HG02588 (cell line): Measurements from ENCODE around the gene SLC38A8.

Experiments
- ATAC-seq: cut with Tn5 transposase; IDR thresholded peaks from one replicate; pipeline ENCODE4 v1.9.1; 2021; ENCODE audit warnings: mild to moderate bottlenecking, moderate library complexity; ENCODE audit not compliant: unreplicated experiment

The SLC38A8 gene

DNA sequence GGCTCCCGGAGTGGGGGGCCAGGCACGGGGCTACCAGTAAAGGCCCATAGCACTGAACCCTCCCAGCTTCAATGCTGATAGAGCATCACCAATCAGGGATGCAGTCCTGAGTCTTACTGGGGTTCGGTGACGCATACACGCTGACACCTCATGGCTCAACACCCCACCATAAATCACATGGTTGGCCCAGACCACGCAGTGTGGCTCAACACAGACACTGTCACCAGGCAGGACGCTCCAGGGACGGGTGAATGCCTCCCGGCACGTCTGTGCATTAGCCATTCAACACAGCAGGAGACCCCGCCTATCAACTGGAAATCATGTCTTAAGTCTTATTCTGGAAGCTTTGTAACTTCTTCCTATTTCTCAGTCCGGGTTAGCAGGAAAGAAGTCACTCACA lies 39.6 kb downstream of the SLC38A8 start:
- no peak for ATAC-seq

DNA sequence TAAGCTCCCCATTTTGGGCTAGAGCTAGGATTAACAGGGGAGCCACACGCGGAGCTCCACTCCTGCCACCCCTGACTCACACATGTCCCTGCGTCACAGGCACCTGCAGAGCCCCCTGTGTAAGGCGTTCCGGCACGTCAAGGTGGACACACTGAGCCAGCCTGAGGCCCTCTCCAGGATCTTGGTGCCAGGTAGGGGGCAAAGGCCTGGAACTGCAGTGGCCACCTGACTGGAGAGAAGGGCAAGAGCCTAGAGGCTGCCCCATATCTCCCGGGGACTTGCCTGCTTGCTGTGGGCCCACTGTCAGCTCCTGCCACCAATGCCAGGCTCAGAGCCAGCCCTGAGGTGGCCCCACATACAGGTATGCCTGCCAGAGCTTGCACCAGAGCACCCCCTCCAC lies 40.9 kb downstream of the SLC38A8 start:
- ATAC-seq: no peak

DNA sequence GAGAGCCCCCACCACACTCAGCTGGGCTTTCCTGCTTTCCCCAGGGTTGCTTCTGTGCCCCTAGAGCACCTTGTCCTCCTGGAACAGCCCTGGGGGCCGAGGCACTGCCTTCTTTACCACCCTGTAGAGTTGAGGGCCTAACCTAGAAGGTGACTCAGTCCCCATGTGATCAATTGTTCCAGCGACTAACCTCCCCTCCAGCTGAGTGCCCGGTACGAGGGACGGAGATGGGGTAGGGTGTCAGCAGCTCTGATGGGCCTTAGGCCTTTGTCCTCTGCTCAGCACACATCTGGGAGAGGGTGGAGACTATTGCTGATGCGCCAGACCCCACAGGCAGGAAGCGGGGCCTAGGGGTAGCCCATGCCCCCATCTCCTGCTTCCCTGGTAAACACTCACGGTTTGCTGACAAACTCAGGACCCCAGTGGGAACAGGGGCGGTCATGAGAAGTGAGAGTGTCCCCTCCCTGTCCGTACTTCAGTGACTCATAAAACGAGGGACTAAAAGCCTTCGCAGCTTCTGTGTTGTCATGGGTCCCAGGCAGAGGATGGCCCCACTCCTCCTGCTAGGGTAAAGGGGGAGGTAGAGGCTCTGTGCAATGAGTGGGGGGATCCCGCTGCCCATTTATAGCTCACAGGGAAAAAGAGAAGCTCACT lies 41.5 kb downstream of the SLC38A8 start:
- ATAC-seq: no peak

DNA sequence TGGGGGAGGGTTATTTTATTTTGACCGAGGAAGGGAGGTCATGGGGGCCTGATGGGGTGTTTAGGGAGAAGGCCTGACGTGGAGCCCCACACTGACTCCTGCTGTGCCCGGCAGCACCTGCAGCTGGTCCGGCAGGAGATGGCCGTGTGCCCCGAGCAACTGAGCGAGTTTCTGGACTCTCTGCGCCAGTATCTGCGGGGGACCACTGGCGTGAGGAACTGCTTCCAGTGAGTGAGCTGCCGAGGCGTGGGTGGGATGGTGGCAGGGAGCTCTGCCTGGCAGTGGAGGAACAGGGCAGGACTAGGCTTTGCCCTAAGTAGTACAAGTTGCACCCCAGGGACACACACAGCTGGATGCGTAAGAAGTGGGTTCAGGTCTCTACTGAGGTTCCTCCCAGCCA lies 44.5 kb downstream of the SLC38A8 start:
- no peak for ATAC-seq

DNA sequence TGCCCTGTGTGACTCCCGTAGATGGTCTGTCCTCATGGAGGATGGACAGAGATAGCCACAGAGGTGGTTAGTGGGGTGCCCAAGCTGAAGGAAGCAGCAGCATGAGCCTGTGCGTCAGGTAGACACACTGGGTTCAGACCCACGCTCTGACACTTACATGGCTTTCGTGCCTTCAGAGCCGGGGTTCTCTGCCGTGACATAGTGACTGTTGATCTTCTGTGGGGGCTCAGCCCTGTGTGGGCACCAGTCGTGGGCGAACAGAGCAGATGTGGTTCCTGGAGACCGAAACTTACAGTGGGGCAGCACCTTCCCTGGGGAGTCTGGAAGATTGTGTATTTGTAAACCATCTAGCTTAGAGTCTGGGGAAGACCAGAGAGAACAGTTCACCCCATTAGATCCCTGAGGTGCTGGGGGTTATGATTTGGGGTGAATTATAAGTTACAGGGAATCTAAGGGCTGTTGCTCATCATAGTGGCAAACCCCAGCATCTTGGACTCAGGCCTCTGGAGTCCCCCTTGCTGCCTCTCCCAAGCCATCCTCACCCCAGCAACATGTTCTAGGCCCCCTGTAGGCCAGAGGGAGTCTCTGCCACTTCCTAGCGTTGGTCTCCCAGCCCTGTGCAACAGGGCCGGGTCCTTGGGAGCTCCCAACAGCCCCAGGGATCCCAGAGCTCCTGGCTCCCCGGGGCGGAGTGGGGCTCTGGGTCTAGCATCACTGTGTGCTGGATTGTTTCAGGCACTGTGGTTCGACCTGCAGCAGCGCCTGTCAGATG lies 45.9 kb downstream of the SLC38A8 start:
- ATAC-seq: no peak

DNA sequence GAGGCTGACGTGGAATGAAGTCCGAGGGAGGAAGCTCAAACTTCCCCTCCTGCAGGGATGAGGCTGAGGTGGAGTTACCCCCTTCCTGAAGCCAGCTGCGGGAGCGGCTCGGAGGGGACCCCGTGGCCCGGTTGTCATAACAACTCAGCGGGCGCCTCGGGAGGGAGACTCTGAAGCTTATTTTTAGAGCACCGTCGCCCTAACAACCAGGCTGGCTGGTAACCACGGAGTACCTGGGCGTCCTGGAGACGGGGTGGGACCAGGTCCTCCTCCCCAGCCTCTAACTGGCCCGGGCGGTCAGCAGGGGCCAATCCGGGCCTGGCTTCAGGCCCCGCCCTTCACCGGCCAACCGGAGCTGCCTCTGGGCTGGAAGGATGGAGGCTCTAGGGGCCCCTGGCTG lies 46.8 kb downstream of the SLC38A8 start:
- no peak for ATAC-seq

DNA sequence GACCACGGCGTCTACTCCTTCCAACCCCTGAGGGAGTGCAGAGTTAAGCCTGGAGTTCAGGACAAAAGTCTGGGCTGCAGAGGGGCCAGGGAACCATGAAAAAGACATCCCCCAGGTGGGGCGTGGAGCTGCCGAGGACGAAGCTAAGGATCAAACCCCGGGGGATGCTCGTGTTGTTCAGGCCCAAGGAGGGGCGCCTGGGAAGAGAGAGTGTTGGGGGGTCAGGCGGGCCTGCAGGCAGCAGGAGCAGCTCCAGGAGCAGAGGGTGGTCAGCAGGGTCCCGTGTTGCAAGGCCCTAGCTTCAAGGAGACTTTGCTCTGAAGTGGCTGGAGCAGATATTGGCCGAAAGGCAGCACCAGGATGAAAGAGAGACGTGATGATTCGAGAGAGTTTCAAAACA lies 47.9 kb downstream of the SLC38A8 start:
- no peak for ATAC-seq

DNA sequence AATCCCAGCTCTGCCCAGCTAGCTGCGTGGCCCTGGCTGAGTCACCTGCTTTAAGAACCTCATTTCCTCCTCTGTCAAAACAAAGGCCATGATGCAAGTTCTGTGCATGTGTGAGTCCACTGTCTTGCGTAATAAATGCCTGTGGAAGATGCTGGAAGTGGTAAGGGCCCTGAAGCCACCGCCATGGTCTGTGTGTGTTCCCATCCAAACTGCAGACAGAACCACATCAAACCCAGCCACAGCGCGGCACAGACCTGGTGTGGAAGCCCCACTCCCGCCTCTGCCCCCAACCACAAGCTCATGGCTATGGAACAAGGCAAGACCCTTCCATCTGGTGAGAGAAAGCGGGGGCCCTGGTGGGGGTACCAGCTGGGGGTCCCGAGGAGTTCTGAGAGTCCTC lies 48.5 kb downstream of the SLC38A8 start:
- ATAC-seq: no peak

DNA sequence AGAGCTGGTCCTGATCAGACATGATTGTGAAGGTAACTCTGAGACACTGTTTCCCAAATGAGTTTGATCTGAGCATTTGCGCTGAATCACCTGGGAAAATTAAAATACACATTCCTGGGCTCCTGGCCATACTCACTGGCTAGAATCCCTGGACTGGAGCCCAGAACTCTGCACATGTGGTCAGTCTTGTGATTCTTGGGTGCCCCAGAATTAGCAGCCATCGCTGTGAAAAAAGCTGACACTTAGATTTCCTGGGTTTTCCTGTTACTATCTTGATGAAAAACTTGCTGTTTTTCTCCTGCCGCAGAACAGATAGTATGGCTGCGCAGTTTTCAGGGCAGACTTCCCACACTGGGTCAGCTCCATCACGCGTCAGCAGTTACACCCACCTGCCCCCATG lies 50.0 kb downstream of the SLC38A8 start:
- ATAC-seq: no peak

DNA sequence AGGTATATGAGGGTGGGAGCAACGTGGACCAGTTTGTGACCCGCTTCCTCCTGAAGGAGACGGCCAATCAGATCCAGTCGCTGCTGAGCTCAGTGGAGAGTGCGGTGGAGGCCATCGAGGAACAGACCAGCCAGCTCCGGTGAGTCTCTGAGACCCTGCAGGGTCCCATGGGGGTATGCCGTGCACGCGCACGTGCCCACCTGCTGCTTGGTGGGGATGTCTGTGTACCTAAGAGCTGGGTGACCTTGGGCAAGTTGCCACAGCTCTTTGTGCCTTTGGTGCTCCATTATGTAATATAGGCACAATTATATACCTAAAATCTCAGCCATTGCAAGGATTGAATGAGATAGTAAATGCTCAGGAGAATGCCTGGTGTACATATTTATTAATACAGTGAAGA lies 52.1 kb downstream of the SLC38A8 start:
- ATAC-seq: no peak

DNA sequence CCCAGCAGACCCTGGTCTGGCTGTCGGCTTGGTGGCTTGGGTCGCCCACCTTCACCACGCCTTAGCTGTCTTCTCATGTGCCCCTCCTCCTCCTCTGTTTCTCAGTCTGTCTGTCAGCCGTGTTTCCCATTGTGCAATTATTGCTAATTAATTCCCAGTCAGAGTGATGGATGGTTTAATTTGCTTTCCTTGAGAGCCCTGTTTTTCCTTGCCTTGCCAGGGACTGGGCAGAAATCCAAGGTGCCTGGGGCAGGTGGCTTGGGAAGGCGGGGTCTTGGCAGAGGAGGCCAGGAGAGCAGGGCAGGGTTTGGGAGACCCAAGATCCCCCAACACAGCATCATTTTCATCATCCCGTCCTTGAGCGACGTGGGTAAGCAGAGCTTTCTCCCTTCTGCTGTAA lies 53.3 kb downstream of the SLC38A8 start:
- ATAC-seq: no peak

DNA sequence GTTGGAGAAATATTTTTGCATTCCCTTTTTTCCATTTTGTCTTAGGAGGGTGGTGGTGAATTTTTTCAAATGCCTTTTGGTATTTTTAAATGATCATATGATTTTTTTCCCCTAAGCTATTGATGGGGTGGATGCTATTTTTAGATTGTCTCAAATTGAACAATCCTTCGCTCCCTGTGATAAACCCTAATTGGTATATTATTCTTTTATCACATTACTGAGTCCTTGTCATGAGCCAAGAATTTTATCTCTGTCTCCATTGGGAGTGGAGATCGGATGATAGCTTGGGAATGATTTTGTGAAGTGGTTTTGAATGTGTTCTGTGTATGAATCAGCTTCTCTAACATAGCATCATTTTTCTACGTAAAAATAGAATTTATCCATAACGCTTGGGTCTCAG lies 59.1 kb downstream of the SLC38A8 start:
- ATAC-seq: no peak

DNA sequence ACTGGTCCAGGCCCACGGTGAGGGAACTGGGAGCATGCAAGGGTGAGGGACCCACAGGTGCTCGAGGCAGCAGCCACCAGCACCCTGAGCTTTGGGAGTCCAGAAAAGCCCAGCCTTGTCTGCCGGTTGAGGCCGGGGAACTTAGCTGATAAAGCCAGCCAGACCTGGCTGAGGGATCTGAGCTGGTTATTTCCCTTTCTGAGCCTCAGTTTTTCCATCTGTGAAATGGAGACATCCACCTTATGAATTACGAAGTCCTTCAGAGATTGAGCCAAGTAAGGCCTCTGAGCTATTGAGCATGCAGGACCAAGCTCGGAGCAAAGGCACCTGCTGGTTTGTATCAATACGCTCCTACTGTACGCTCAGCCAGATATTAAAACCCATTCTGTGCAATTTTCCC lies 60.8 kb downstream of the SLC38A8 start:
- ATAC-seq: no peak

DNA sequence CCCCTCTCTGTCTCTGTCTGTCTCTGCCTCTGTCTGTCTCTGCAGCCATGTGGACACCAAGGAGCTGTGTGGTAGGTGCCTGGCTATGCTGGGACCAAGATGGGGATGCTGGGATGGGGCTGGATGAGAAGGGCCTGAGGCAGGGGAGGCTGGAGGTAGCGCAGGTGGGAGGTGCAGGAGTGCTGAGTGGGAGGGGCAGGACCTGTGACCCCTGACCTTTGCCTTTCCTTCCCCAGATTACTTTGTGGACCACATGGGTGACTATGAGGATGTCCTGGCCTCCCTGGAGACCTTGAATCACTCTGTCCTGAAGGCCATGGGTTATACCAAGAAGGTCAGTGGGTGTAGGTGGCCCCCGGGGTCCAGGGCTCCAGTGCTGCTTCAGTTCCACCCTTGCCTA lies 61.8 kb downstream of the SLC38A8 start:
- ATAC-seq: no peak

DNA sequence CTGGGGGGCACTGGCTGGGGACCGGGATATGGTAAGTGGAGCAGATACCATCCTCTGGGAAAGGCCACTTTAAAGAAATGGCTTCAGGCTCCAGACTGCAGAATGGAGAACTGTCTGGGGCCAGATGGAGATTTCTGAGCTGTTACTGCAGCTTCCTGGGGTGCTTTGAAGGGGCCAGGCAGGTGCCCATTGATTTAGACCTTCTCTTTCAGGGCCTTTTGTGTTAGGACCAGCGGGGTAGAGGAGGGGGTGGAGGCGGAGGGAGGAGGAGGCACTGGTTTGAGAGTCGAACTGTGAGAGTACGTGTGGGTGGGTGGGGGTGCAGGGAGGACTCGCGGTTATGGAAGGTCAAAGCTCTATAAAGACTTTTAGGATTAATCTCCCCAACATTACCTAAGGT lies 63.2 kb downstream of the SLC38A8 start:
- ATAC-seq: no peak

DNA sequence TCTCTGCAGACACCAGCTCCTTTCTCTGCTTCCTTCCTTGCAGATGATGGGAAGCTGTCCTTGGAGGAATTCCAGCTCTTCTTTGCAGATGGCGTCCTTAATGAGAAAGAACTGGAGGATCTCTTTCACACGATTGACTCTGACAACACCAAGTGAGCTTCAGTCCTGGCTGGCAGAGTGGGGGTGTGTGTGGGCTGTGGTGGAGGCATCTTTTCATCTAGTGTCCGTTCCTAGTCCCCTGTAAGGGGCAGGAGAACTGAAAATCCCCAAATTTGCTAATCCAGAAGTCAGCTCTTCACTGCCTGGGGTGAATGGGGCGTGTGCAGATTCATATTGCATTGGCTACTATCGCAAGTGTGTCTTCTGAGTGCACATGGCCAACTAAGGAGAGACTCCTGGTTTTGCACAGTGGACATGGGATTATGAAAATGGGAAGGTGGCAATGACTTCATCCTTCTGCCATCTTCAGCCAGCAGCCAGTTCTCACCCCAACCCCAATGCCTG lies 64.1 kb downstream of the SLC38A8 start:
- ATAC-seq: no peak

DNA sequence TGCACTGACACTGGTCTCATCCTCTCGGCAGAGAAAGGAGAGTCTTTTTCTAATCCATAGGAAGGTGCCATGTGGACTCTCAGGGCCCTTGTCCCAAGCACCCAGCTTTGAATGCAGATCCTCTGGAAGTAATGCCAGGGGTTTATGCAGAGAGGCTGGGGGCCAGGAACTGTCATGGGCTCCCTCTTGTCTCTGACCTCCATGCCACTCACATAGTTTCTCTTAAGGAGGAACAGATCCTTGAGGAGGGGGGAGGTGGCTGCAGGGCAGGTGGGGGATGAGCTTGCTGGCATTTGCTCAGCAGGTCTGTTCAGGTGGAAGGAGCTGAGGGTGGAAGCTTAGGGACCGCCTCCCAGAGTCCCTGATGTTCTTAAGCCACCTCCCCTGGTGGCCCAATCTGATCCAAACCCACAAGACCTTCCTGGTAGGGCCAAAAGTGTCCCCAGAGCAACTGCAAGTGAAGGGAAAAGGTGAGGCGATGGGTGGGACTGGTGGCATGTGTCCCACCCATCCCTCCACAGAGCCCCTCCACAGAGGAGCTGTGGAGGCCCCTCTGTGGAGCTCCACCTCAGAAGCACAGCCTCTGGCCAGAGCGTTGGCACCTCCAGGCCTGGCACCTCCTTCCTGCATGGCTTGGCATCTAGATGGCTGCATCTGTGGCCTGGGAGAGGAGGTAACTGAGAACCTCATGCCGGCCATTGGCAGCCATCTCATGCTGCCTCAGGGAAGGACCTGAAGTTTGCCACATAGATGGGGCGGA lies 65.4 kb downstream of the SLC38A8 start:
- ATAC-seq: no peak

DNA sequence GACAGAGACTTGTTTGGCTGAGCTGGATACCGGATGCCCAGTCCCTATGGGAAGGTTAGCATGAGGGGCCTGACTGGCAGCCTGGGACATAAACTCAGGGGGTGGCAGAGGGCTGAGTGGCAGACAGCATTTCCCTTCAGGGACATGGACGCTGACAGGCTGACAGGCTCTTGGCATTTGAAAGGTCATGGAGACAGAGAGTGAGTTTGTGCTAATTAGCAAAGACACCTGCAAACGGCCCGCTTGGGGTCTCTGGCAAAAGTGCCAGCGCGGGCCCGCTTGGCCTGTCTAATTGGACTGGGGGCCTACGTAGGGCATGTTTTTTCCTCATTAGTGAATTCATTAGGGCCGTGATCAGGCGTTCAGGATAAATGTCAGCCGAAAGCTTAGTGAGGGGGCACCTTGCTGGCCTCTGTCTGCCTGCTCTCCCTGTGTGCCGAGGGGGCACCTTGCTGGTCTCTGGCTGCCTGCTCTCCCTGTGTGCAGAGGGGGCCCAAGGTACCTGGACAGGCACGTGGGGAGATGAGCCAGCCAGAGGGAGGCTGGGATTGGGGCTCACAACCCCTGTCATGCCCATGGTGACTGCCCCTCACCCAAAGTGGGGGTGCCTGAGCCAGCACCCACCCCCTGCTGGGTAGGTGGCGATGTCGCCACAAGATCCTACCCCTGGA lies 66.9 kb downstream of the SLC38A8 start:
- no peak for ATAC-seq

DNA sequence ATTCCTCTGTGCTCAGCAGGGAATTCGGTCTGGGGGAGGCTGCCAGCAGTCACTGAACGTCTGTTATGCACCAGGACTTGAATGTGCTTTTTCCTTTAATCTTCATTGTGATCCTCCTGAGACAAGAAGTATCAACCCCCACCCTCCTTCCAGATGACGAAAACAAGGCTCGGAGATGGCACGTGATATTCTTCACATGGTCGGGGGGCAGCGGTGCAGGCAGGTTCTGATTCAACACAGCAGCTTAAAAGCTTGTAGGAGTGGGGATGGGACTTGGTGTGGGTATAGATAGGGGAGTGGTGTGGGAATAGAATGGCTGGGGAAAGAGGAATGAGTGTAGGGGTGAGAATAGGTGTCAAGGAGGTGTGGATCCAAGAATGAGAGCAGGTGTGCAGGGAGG lies 68.1 kb downstream of the SLC38A8 start:
- no peak for ATAC-seq

DNA sequence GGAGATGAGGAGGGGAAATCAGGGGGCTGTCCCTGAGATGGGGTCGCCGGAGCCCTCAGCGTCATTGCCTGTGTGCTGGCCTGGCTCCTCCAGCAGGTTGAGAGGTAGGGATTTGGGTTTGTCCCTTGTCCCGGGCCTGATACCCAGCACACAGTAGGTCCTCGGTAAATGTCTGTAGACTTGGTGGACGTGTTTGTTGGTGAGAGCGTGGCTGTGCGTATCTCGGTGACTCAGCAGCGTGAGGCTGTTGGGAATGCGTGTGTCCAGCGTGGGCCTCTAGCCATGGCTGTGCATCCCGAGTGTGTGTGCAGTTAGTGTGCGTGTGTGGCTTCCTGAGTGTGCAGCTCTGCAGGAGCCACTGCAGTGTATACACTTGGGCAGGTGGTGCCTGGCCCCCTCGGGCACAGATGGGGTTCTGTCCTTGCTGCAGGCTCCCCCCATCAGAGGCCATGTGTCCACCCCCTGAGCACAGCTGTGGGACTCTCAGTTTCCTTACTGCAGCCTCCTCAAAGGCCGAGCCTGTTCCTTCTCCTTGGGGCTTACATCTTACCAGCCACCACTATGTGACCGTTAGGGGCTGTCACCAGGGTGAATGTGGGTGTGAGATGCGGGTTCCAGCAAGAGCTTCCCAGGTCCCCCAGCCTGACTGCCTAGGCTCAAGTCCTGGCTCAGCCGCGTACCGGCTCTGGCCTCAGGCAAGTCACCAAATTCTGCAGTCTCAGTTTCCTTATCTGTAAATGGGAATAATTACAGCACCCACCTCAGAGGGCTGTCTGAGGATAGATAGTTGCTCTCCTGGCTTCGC lies 68.8 kb downstream of the SLC38A8 start:
- ATAC-seq: no peak

DNA sequence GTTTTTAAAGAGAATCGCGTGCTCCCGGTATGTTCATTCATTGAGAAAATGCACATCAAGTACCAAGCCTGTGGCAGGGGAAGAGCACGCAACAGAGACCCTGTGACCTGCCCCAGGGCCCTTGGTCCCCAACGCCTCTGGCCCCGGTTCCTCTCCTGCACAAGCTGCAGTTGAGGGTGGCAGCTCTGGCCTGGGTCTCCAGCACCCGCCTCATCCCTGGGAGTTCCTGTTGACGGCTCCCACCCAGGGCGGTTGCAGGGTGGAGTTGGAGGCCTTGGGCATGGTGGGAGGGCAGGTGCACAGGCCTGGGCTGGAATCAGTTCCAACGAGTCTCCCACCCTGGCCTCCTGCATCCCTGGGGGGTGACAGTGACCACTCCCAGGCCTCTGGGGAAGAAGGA lies 69.5 kb downstream of the SLC38A8 start:
- ATAC-seq: no peak
